HTERT RPE-1 (cell line): ENCODE data around the gene RELN.

Experiments
- in situ Hi-C: fragments of 300-500 bp; cut with MboI; formaldehyde crosslinking; loops from 4 replicates; pipeline ENCODE4 v1.14.3; 2020; ENCODE audit warnings: low sequenced_read_pairs

Gene RELN

DNA sequence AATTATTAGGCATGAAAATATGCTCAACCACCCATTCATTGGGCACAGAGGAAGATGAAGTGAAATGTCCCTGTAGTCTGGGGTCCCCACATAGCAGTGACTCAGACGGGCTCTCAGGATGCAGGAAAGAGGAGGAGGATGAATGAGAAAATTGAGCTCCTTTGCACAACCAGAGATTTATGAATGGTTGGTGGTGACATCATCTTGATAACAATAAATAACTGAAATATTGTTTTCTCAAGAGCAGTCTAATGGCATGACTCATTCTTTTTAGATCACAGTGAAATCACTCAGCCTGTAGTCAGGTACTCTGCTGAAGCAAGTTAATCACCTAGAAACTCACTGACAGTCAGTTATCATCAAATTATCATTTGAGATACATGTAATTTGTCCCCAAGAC is 254.1 kb downstream of the RELN start:
- in situ Hi-C loops: no loop called here

- in situ Hi-C loops: no loop called here
Measured at GRCh38 chr7:103731169-103731568, 258.3 kb downstream of the RELN start.

GRCh38 chr7:103729026-103729425 is 260.4 kb downstream of the RELN start:
- in situ Hi-C loops: no loop called here

DNA sequence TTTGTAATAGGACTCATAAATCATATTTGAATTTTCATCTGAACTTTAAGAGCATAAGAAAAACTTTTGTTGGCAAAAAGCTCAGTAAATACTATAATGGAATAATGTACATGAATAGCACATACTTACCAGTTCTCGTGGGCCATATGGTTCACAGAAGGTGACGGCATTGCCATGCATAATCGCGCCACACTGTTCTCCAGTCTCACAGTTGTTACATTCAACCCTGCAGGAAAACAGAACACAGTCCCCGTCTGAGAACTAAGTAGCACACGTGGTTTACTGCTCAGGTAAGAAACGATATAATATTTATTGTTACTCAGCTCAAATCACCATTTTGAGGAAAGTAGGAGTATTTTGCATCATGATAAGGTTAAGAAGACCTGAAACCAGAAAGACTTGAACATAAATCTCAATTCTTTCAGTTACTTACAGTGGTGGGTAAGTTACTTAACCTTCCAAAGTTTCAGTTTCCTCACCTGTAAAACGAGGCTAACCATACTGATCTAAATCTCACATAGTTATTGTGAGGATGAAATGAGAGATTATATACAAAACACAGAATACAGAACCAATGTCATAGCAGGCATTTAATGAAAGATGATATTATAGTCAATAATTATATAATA is 261.4 kb downstream of the RELN start:
- in situ Hi-C loops: no loop called here

DNA sequence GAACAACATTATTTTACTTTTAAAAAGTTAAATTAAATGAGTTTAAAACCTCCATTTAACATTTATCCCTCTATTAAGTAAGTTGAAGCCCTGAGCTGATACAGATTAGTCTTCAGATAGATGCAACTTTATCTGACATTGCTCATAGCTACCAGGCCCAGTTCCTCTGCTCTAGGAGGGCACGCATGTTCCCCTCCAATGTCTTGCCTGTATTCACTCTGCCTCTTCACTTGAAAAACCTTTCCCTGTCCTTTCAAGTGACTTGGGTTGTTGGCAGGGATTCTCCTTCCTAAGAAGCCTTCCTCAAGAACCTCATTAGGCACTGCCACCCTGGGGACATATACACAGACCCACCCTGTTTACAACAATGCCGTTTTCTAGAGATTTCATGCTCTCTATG is 270.4 kb downstream of the RELN start:
- in situ Hi-C loops: no loop called here

DNA sequence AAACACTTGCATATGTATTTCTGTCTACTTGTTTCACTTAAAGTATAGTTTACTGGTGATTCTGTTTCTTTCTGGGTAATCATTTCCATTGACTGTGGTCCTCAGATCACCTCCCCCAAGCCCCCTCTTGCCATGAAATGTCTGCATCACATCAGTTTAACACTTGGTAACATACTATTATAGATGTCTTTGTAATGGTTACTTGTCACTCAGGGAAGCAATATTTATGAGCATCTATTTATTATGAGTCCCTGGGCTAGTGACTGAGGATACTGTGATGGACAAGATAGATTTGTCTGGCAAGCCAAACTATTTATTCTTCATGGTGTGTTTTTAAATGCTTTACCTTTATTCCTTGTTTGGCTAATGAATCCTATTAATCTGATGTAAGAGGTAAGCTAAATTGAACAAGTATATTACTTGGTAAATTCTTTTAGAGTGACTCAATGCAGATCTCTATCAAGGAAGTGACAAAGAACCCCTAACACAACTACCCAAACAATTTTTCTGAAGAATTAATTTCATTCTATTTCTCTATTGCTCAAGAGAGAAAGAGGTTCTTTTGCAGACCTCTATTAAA is 270.9 kb downstream of the RELN start:
- in situ Hi-C loops: no loop called here

DNA sequence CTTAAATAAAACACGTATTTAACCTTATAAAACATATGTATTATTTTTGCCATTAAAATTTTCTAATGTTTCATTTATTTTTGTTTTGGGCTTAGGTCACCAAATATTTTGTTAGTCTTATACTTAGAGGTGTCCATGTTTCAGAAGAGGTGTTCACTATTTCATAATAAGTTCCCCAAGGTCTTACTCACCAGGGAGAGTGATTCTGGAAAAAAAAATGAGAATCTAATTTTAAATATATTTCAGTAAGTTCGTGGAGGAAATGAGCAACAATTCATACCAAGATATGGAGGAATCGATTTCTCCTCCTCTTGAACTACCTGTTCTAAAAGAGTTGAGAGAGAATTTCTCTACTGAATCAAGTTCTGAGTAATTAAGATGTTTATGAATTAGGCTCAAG is 271.9 kb downstream of the RELN start:
- in situ Hi-C loops: no loop called here

DNA sequence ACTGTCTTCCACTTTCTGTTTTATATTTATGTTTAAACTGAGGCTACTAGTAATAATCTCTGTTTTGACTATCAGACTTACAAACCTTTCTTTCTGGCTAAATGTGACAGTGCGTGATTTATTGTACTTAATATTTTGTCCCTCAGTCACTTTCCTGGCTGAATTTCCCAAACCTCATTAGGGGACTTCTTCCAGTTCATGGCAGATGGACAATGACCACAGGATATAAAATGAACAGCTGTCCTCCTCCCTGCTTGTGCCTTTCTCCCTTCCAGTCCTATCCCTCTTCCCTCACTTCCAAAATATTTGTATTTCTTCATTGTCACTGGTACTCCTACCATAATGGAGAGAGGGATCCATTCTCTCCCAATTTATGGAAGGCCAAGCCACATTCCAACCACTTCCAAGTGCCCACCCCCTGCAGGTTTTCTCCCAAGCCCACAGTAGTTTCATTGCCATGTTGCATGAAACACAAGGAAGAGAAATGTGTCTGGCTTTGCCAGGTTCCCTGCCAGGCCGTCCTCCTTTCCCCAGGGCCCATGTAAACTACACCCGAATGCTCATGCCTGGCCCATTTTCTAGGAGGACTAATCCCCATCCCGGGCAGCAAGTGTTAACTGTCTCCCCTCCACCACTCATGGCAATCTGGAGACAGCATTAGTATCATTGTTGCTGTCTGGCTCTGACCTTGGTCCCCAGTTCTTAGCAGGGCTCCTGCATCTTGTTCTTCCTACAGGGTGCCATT is 273.9 kb downstream of the RELN start:
- in situ Hi-C loops: no loop called here

GRCh38 chr7:103714376-103714927 is 275.0 kb downstream of the RELN start:
- in situ Hi-C loops: no loop called here

- in situ Hi-C loops: no loop called here
Measured at GRCh38 chr7:103712991-103713778, 276.3 kb downstream of the RELN start.

- in situ Hi-C loops: no loop called here
Measured at GRCh38 chr7:103711413-103711812, 278.0 kb downstream of the RELN start.

DNA sequence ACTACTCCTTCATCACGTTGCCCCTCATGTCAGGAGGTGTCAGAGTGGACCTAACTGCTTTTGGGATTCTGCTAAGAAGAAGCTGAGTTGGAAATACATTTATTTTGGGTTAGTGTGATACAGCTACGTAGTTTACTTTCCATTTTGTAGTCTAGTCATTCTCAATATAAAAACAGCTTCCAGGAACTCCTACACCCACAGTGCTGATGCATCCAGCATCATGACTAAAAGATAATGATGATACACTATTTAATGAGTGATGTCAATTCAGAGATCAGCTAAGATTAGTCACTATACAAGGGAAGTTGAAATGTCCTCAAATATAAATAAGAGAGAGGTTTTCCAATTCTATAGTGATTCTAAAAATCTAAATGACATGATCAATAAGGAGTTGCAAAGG is 279.2 kb downstream of the RELN start:
- in situ Hi-C loops: no loop called here

GRCh38 chr7:103706805-103707204 is 282.7 kb downstream of the RELN start:
- in situ Hi-C loops: no loop called here

GRCh38 chr7:103705542-103705941 is 283.9 kb downstream of the RELN start:
- in situ Hi-C loops: no loop called here

DNA sequence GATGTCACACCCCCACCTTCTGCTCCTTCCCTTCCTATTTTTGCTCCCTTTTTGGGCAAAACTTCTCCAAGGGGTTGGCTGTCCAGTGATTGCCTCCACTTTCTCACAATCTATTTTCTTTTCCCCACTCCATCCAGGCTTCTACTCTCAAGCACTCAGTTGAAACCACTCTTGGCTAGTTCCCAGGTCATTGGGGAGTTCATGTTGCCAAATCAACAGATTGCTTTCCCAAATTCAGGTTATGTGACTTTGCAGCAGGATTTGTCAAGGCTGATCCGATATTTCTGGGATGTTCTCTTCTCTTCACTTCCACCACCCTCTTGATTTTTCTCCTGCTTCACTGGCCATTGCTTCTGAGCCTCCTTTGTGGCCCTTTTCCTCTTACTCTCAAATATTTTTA is 284.8 kb downstream of the RELN start:
- in situ Hi-C loops: no loop called here

DNA sequence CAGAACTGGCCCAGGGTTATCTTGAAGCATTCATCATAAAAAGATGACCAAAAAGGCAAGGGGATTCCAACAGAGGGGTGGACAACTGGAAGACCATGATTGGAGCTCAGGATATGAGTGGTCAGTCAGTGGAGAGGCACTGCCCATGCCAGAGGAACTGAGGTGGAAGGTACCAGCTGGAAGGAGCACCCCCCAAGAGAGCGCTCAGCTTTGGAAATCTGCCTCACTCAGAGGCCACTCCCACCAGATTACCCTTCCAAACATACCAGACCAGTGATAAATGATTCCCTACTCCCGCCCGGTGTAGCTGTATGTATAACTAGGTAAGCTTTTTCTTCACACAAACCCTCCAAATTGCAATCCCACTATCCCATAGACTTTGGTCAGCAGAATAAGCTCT is 286.5 kb downstream of the RELN start:
- in situ Hi-C loops: no loop called here

DNA sequence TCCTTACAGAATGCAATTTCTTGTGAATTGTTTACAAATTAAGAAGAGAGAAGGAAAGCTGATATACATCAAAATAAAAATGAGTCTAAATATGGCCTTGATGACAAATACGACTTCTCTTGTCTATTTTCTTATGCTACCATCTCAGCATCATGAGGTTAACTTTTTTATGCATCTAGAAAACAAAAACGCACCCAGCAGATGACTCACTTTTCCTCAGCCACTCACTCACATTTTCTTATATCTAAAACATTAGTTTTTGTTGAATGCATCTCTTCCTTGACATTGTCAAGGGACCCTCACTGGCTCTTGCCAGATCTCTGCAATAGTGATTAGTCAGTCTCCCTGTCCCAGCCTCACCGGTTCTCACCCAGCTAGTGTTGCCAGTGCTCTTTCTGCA is 287.0 kb downstream of the RELN start:
- in situ Hi-C loops: no loop called here

GRCh38 chr7:103699032-103699431 is 290.4 kb downstream of the RELN start:
- in situ Hi-C loops: no loop called here

DNA sequence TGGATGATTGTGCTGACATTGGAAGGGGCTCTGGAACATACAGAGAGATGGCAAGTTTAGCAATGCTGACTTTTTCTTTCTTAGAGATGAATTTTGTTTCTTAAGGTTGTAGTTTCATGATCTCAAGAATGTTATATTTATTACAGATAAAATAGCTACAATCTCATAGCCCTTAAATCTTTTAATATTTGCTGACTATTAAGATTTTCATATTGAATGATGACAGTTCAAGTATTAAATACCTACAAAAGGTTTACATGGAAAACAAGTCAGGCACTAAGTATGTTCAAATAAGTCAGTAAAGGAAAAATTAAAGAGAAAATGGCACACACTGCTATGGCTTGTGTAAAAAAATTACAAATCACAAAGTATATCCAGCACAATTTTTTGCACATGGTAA is 291.4 kb downstream of the RELN start:
- in situ Hi-C loops: no loop called here

GRCh38 chr7:103695521-103695920 is 293.9 kb downstream of the RELN start:
- in situ Hi-C loops: no loop called here

GRCh38 chr7:103694304-103694703 is 295.2 kb downstream of the RELN start:
- in situ Hi-C loops: no loop called here
